ENCODE results near the gene THSD4. TPM values are rescaled to one million over a fixed set of nuclear protein-coding genes. Genes with fewer than 3 reads are reported as not detected.

Gene THSD4
- total RNA-seq, 1 experiment from 2014 or later, result 0.29 TPM

DNA sequence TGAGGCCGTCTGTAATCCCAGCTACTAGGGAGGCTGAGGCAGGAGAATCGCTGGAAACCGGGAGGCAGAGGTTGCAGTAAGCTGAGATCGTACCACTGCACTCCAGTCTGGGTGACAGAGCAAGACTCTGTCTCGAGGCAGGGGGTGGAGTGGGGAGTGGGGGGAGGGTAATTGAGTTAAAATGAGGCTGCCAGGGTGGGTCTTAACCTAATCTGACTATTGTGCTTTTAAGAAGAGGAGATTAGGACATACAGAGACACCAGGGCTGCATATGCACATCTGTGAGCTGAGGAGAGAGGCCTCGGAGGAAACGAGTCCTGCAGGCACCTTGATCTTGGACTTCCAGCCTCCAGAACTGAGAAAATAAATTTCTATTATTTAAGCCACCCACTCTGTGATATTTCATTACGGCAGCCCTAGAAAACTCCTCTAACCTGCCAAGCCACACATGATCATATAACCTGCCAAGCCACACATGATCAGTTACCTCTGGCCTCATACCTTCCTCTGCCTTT lies 197.0 kb downstream of the THSD4 start:
- no peak overlapping the region for H3K4me3 Mint-ChIP-seq (ENCODE audit: unreplicated experiment)
- Histone ChIP-seq H3K4me3 (ENCODE audit: low read depth, low read length) (no peak overlapping the region), H3K9me3 (no peaks in the 10 kb centered on the region), H3K36me3 (ENCODE audit: control insufficient read depth, insufficient read depth, low read length) (no peaks in the 10 kb centered on the region), H3K27me3 (replicated peaks; ENCODE audit: control insufficient read depth, insufficient read depth, low read length) (no peaks in the 10 kb centered on the region), H3K4me1 (no peaks in the 10 kb centered on the region)
- no peak overlapping the region for H3K27ac Mint-ChIP-seq (ENCODE audit: unreplicated experiment)
- CTCF ChIA-PET, result no interaction called here
- TF ChIP-seq, protein P1, sequence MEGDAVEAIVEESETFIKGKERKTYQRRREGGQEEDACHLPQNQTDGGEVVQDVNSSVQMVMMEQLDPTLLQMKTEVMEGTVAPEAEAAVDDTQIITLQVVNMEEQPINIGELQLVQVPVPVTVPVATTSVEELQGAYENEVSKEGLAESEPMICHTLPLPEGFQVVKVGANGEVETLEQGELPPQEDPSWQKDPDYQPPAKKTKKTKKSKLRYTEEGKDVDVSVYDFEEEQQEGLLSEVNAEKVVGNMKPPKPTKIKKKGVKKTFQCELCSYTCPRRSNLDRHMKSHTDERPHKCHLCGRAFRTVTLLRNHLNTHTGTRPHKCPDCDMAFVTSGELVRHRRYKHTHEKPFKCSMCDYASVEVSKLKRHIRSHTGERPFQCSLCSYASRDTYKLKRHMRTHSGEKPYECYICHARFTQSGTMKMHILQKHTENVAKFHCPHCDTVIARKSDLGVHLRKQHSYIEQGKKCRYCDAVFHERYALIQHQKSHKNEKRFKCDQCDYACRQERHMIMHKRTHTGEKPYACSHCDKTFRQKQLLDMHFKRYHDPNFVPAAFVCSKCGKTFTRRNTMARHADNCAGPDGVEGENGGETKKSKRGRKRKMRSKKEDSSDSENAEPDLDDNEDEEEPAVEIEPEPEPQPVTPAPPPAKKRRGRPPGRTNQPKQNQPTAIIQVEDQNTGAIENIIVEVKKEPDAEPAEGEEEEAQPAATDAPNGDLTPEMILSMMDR (IDR thresholded peaks at IDR 0.05; ENCODE audit: insufficient read depth in 1 of 2, low read depth in 1 of 2, low read length in 1 of 2, severe bottlenecking in 1 of 2, unreplicated experiment in 1 of 2), result no peak
- POLR2A ChIA-PET, result no interaction called here
- H3K9me3 Mint-ChIP-seq (ENCODE audit: unreplicated experiment), result no peaks in the 10 kb centered on the region
- peaks cover 3% of the 10 kb centered on the region for H3K27me3 Mint-ChIP-seq (ENCODE audit: insufficient read depth, unreplicated experiment)
- no peak for DNase-seq
- intact Hi-C loops (cut with micrococcal nuclease; ENCODE audit: unreplicated experiment), result no loop called here
- no peaks in the 10 kb centered on the region for H3K4me1 Mint-ChIP-seq (ENCODE audit: low read depth, unreplicated experiment)
- H3K36me3 Mint-ChIP-seq (ENCODE audit: insufficient read depth, unreplicated experiment), result no peaks in the 10 kb centered on the region
- no TSS peak for BruUV-seq (replicated peaks)

- H3K27ac Mint-ChIP-seq (ENCODE audit: unreplicated experiment), result no peak overlapping the region
- H3K4me3 Mint-ChIP-seq (ENCODE audit: unreplicated experiment), result no peak overlapping the region
- no peaks in the 10 kb centered on the region for H3K36me3 Mint-ChIP-seq (ENCODE audit: insufficient read depth, unreplicated experiment)
- H3K4me3 ChIP-seq (ENCODE audit: low read depth, low read length), result no peak overlapping the region
- no peaks in the 10 kb centered on the region for H3K27me3 ChIP-seq (replicated peaks; ENCODE audit: control insufficient read depth, insufficient read depth, low read length)
- BruUV-seq (replicated peaks), result no TSS peak
- no peaks in the 10 kb centered on the region for H3K4me1 ChIP-seq
- intact Hi-C loops (cut with micrococcal nuclease; ENCODE audit: unreplicated experiment), result no loop called here
- no peaks in the 10 kb centered on the region for H3K36me3 ChIP-seq (ENCODE audit: control insufficient read depth, insufficient read depth, low read length)
- POLR2A ChIA-PET, result no interaction called here
- CTCF ChIA-PET, result no interaction called here
- TF ChIP-seq, protein P1 (IDR thresholded peaks at IDR 0.05; ENCODE audit: insufficient read depth in 1 of 2, low read depth in 1 of 2, low read length in 1 of 2, severe bottlenecking in 1 of 2, unreplicated experiment in 1 of 2), result no peak
- no peak for DNase-seq
- peaks cover 3% of the 10 kb centered on the region for H3K27me3 Mint-ChIP-seq (ENCODE audit: insufficient read depth, unreplicated experiment)
- no peaks in the 10 kb centered on the region for H3K4me1 Mint-ChIP-seq (ENCODE audit: low read depth, unreplicated experiment)
- no peaks in the 10 kb centered on the region for H3K9me3 Mint-ChIP-seq (ENCODE audit: unreplicated experiment)
- H3K9me3 ChIP-seq, result no peaks in the 10 kb centered on the region
Observed at GRCh38 chr15:71312731-71313460, 197.6 kb downstream of the THSD4 start.

GRCh38 chr15:71313806-71314205 lies 198.5 kb downstream of the THSD4 start:
- ChIA-PET POLR2A (no interaction called here), CTCF (no interaction called here)
- Mint-ChIP-seq H3K9me3 (ENCODE audit: unreplicated experiment) (no peaks in the 10 kb centered on the region), H3K27me3 (ENCODE audit: insufficient read depth, unreplicated experiment) (peaks cover 3% of the 10 kb centered on the region), H3K27ac (ENCODE audit: unreplicated experiment) (no peak overlapping the region), H3K4me3 (ENCODE audit: unreplicated experiment) (no peak overlapping the region), H3K4me1 (ENCODE audit: low read depth, unreplicated experiment) (no peaks in the 10 kb centered on the region), H3K36me3 (ENCODE audit: insufficient read depth, unreplicated experiment) (no peaks in the 10 kb centered on the region)
- no peak for DNase-seq
- H3K4me1 ChIP-seq, result no peaks in the 10 kb centered on the region
- H3K36me3 ChIP-seq (ENCODE audit: control insufficient read depth, insufficient read depth, low read length), result no peaks in the 10 kb centered on the region
- no peaks in the 10 kb centered on the region for H3K9me3 ChIP-seq
- intact Hi-C loops (cut with micrococcal nuclease; ENCODE audit: unreplicated experiment), result no loop called here
- TF ChIP-seq, protein P1 (IDR thresholded peaks at IDR 0.05; ENCODE audit: insufficient read depth in 1 of 2, low read depth in 1 of 2, low read length in 1 of 2, severe bottlenecking in 1 of 2, unreplicated experiment in 1 of 2), result no peak
- H3K27me3 ChIP-seq (replicated peaks; ENCODE audit: control insufficient read depth, insufficient read depth, low read length), result no peaks in the 10 kb centered on the region
- no TSS peak for BruUV-seq (replicated peaks)
- no peak overlapping the region for H3K4me3 ChIP-seq (ENCODE audit: low read depth, low read length)
